SIG-M5 (cell line): ENCODE measurements around the gene ERCC6L2.

ENCODE experiments used
- DNase-seq: peaks from one replicate; lab custom pipeline; 2025; lab: John Stamatoyannopoulos, UW

The ERCC6L2 gene

GRCh38 chr9:95862343-95862742 lies 13.1 kb upstream of the ERCC6L2 start:
- no peak for DNase-seq

- no peak for DNase-seq
Observed at GRCh38 chr9:95864852-95865580, 10.5 kb upstream of the ERCC6L2 start.

- DNase-seq, result no peak
Observed at GRCh38 chr9:95870352-95870751, 5.1 kb upstream of the ERCC6L2 start.

GRCh38 chr9:95870906-95871305 lies 4.6 kb upstream of the ERCC6L2 start:
- DNase-seq, result no peak

GRCh38 chr9:95874303-95874988 lies 1.0 kb upstream of the ERCC6L2 start:
- DNase-seq, result no peak

- DNase-seq, result no peak
Observed at GRCh38 chr9:95874989-95875304, 544 bp upstream of the ERCC6L2 start.

GRCh38 chr9:95876138-95876444 lies 600 bp downstream of the ERCC6L2 start:
- DNase-seq, result no peak

GRCh38 chr9:95876595-95876994 lies 1.1 kb downstream of the ERCC6L2 start:
- DNase-seq, result no peak

GRCh38 chr9:95877984-95878383 lies 2.5 kb downstream of the ERCC6L2 start:
- no peak for DNase-seq

- DNase-seq, result no peak
Observed at GRCh38 chr9:95879591-95879990, 4.1 kb downstream of the ERCC6L2 start.

GRCh38 chr9:95880021-95880690 lies 4.7 kb downstream of the ERCC6L2 start:
- DNase-seq, result no peak

GRCh38 chr9:95887926-95888497 lies 12.5 kb downstream of the ERCC6L2 start:
- no peak for DNase-seq

GRCh38 chr9:95890594-95890993 lies 15.1 kb downstream of the ERCC6L2 start:
- no peak for DNase-seq

- DNase-seq, result no peak
Observed at GRCh38 chr9:95891067-95891671, 15.7 kb downstream of the ERCC6L2 start.

GRCh38 chr9:95892690-95893089 lies 17.2 kb downstream of the ERCC6L2 start:
- no peak for DNase-seq

GRCh38 chr9:95896580-95896979 lies 21.1 kb downstream of the ERCC6L2 start:
- DNase-seq, result no peak

- DNase-seq, result no peak
Observed at GRCh38 chr9:95901506-95901905, 26.0 kb downstream of the ERCC6L2 start.

GRCh38 chr9:95903398-95903797 lies 27.9 kb downstream of the ERCC6L2 start:
- no peak for DNase-seq

GRCh38 chr9:95907794-95908193 lies 32.3 kb downstream of the ERCC6L2 start:
- no peak for DNase-seq

- DNase-seq, result no peak
Observed at GRCh38 chr9:95910023-95910707, 34.7 kb downstream of the ERCC6L2 start.

GRCh38 chr9:95910770-95911340 lies 35.4 kb downstream of the ERCC6L2 start:
- DNase-seq, result no peak

GRCh38 chr9:95912773-95913172 lies 37.3 kb downstream of the ERCC6L2 start:
- DNase-seq, result no peak
